T-helper 1 cell treated with Interleukin-12 subunit alpha and Interleukin-12 subunit beta and Interleukin-4 antibody, amounts not matched to agents 30 ng/mL and 1 ng/mL, for 36 hours (primary cell): ENCODE data around the gene CCL15. TPM values are rescaled to one million over a fixed set of nuclear protein-coding genes. Genes with fewer than 3 reads are reported as not detected.
"Not testable (repeated sequence)": the region's sequence is repeated elsewhere in the genome, so short reads cannot be mapped to it uniquely, and the experiment has no call there.

ENCODE experiments used
- intact Hi-C: fragments of 100-400 bp; cut with micrococcal nuclease; formaldehyde crosslinking; loops from one replicate; pipeline ENCODE4 v1.15.1; 2024
- total RNA-seq: library from RNA; stranded (reverse); gene quantifications from 2 replicates; pipeline ENCODE4 v1.2.3, GENCODE V29; 2022

CCL15 gene
- total RNA-seq: not detected in 2 replicates

GRCh38 chr17:36001110-36001771 is at the start of gene CCL15:
Gene CCL15, minus strand, starts transcription at chr17:36001553. Its CDS starts 61 bp downstream, at chr17:36001492.
- intact Hi-C loops: no loop called here

GRCh38 chr17:36049643-36050042 is 48.3 kb upstream of the CCL15 start:
- intact Hi-C loops: no loop called here

GRCh38 chr17:36048066-36048465 is 46.7 kb upstream of the CCL15 start:
- intact Hi-C loops: no loop called here

GRCh38 chr17:36036235-36036634 is 34.9 kb upstream of the CCL15 start:
- intact Hi-C loops: no loop called here

- intact Hi-C loops: no loop called here
These were observed 32.8 kb upstream of the CCL15 start for GRCh38 chr17:36034127-36034526.

- intact Hi-C loops: no loop called here
These were observed 29.6 kb upstream of the CCL15 start for GRCh38 chr17:36030956-36031355.

GRCh38 chr17:36027761-36028160 is 26.4 kb upstream of the CCL15 start:
- intact Hi-C loops: no loop called here

GRCh38 chr17:36024106-36024869 is 22.9 kb upstream of the CCL15 start:
- intact Hi-C loops: no loop called here

- intact Hi-C loops: no loop called here
These were observed 18.1 kb upstream of the CCL15 start for GRCh38 chr17:36019423-36019822.

- intact Hi-C loops: no loop called here
These were observed 16.4 kb upstream of the CCL15 start, which contains the start of gene CCL23 for GRCh38 chr17:36017799-36018198. Gene CCL23, minus strand, starts transcription at chr17:36017972. Its CDS starts 75 bp downstream, at chr17:36017897.

GRCh38 chr17:36016555-36016954 is 15.2 kb upstream of the CCL15 start:
- intact Hi-C loops: no loop called here

GRCh38 chr17:36015895-36016294 is 14.5 kb upstream of the CCL15 start:
- intact Hi-C loops: not testable (repeated sequence)

- intact Hi-C loops: no loop called here
These were observed 13.6 kb upstream of the CCL15 start for GRCh38 chr17:36014946-36015345.

- intact Hi-C loops: no loop called here
These were observed 9.8 kb upstream of the CCL15 start for GRCh38 chr17:36011201-36011600.

- intact Hi-C loops: loop anchor here (1.0 kb wide), 1 partner anchor 160 kb away; no protein-coding TSS in a partner anchor
These were observed 7.8 kb upstream of the CCL15 start for GRCh38 chr17:36008998-36009665.

- intact Hi-C loops: no loop called here
These were observed 3.3 kb upstream of the CCL15 start for GRCh38 chr17:36004594-36005108.

GRCh38 chr17:36002631-36003030 is 1.3 kb upstream of the CCL15 start:
- intact Hi-C loops: no loop called here

- intact Hi-C loops: no loop called here
These were observed 680 bp upstream of the CCL15 start for GRCh38 chr17:36001862-36002603.

- intact Hi-C loops: no loop called here
These were observed 632 bp downstream of the CCL15 start for GRCh38 chr17:36000732-36001109.

- intact Hi-C loops: no loop called here
These were observed 2.6 kb downstream of the CCL15 start for GRCh38 chr17:35998756-35999155.

- intact Hi-C loops: no loop called here
These were observed 3.3 kb downstream of the CCL15 start for GRCh38 chr17:35998018-35998545.
